ENCODE results near the gene P4HA1.

GRCh38 chr10:73093922-73094850 lies 2.5 kb downstream of the P4HA1 start:
- no peak for TF ChIP-seq POLR2AphosphoS5 (IDR thresholded peaks at IDR 0.05; ENCODE audit: low read depth, low read length)
- TF ChIP-seq SIN3A (IDR thresholded peaks at IDR 0.05; ENCODE audit: borderline replicate concordance, insufficient read depth, low read length): no peak
- no peak for TF ChIP-seq TAF1 (IDR thresholded peaks at IDR 0.05; ENCODE audit: borderline replicate concordance, insufficient read depth, low read length)
- TF ChIP-seq REST (IDR thresholded peaks at IDR 0.05; ENCODE audit: insufficient read depth in 1 of 2, low read depth in 2 of 2, low read length in 2 of 2): no peak
- TF ChIP-seq FOXP2 (optimal IDR thresholded peaks at IDR 0.05; ENCODE audit: borderline replicate concordance, extremely low read depth, extremely low read length, insufficient read depth): no peak
